Mesothelial cell of epicardium (in vitro differentiated cells): ENCODE data around the gene UQCRC1. TPM values are rescaled to one million over a fixed set of nuclear protein-coding genes. Genes with fewer than 3 reads are reported as not detected.

ENCODE experiments used
- DNase-seq, 2 experiments: peaks; one replicate each; pipeline ENCODE4 v3.0.0; 2021; ENCODE audit warnings: low spot score in 2 of 2; ENCODE audit not compliant: unreplicated experiment in 2 of 2
- H3K27ac Mint-ChIP-seq: 2 replicates; pipeline ENCODE4 v1.8.0; 2021; ENCODE audit warnings: mixed read lengths
- H3K27me3 Mint-ChIP-seq: 2 replicates; pipeline ENCODE4 v1.8.0; 2021; ENCODE audit warnings: low read depth, mixed read lengths
- H3K36me3 Mint-ChIP-seq: 2 replicates; pipeline ENCODE4 v1.8.0; 2021; ENCODE audit warnings: mixed read lengths
- H3K4me1 Mint-ChIP-seq: 2 replicates; pipeline ENCODE4 v1.8.0; 2021; ENCODE audit warnings: mixed read lengths
- H3K4me3 Mint-ChIP-seq: 2 replicates; pipeline ENCODE4 v1.8.0; 2021; ENCODE audit warnings: mild to moderate bottlenecking, moderate library complexity, mixed read lengths
- H3K9me3 Mint-ChIP-seq: 2 replicates; pipeline ENCODE4 v1.8.0; 2021; ENCODE audit warnings: mixed read lengths
- total RNA-seq: library from RNA; stranded (reverse); gene quantifications from 3 replicates; pipeline ENCODE4 v1.2.1, GENCODE V29; 2021
- TF ChIP-seq, protein P1 (sequence below): fragments of 200-600 bp; sonication (generic); IDR thresholded peaks from one replicate; pipeline ENCODE4 v1.5.0; 2021; ENCODE audit warnings: antibody characterized with exemption; ENCODE audit not compliant: unreplicated experiment

UQCRC1 gene
- total RNA-seq, 1 donor from 2014 or later = 171 TPM

DNA sequence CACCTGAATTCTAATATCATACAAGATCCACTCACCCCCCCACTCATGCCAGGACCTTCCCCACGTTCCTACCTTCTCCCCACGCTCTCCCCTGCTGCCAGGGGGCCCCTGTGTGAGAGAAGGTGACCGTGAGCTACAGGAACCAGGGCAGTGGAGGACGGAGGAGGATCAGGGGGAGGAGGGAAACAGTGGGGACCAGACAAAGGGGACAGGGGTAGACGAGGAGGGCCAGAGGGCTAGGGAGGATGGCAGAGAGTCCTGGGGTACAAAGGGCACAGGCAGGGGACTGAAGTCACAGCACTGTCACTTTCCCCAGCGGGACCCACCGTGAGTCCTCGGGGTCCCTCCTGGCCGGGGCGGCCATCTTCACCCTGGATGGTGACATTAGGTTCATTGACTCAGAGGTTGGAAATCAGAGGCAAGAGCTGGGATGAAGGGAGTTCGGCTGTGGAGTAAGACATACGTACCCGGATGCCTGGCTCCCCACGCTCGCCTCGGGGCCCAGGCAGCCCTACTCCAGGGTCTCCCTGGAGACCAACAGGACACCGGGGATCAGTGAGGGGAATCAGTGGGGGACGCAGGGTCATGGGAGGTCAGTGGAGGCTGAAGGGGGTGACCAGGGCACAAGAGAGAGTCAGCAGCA lies 39.5 kb downstream of the UQCRC1 start:
- TF ChIP-seq, protein P1, sequence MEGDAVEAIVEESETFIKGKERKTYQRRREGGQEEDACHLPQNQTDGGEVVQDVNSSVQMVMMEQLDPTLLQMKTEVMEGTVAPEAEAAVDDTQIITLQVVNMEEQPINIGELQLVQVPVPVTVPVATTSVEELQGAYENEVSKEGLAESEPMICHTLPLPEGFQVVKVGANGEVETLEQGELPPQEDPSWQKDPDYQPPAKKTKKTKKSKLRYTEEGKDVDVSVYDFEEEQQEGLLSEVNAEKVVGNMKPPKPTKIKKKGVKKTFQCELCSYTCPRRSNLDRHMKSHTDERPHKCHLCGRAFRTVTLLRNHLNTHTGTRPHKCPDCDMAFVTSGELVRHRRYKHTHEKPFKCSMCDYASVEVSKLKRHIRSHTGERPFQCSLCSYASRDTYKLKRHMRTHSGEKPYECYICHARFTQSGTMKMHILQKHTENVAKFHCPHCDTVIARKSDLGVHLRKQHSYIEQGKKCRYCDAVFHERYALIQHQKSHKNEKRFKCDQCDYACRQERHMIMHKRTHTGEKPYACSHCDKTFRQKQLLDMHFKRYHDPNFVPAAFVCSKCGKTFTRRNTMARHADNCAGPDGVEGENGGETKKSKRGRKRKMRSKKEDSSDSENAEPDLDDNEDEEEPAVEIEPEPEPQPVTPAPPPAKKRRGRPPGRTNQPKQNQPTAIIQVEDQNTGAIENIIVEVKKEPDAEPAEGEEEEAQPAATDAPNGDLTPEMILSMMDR = no peak
- H3K27ac Mint-ChIP-seq = no peak overlapping the region
- H3K27me3 Mint-ChIP-seq = no peaks in the 10 kb centered on the region
- H3K4me1 Mint-ChIP-seq = peaks cover 5% of the 10 kb centered on the region
- no peaks in the 10 kb centered on the region for H3K9me3 Mint-ChIP-seq
- no peaks in the 10 kb centered on the region for H3K36me3 Mint-ChIP-seq
- no peak overlapping the region for H3K4me3 Mint-ChIP-seq
- no peak for DNase-seq

DNA sequence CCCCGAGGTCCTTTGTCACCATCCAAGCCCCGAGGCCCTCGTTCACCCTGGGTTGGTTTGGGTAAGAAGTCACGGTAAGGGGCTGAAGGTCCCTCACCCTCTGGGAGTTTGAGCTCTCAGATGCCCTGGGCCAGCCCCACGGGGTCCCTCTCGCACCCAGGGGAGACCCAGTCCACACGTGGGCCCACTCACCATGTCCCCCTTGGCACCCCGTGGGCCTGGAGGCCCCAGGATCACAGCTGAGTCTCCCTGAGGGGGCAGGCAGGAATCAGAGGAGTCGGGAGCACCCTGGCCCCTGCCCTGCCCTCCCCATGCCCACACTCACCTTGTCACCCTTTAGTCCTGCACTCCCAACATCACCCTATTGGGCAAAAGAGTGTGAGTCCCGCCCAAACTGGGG lies 40.0 kb downstream of the UQCRC1 start:
- Mint-ChIP-seq H3K4me1 (peaks cover 5% of the 10 kb centered on the region), H3K36me3 (no peaks in the 10 kb centered on the region), H3K27ac (no peak overlapping the region), H3K27me3 (no peaks in the 10 kb centered on the region), H3K9me3 (no peaks in the 10 kb centered on the region), H3K4me3 (no peak overlapping the region)
- no peak for DNase-seq
- TF ChIP-seq, protein P1 = no peak

GRCh38 chr3:48568476-48568875 lies 41.0 kb downstream of the UQCRC1 start:
- DNase-seq = no peak
- H3K9me3 Mint-ChIP-seq = no peaks in the 10 kb centered on the region
- H3K36me3 Mint-ChIP-seq = no peaks in the 10 kb centered on the region
- no peak overlapping the region for H3K4me3 Mint-ChIP-seq
- TF ChIP-seq, protein P1 = no peak
- no peaks in the 10 kb centered on the region for H3K27me3 Mint-ChIP-seq
- peaks cover 5% of the 10 kb centered on the region for H3K4me1 Mint-ChIP-seq
- H3K27ac Mint-ChIP-seq = no peak overlapping the region

- Mint-ChIP-seq H3K4me1 (peaks cover 7% of the 10 kb centered on the region), H3K4me3 (no peak overlapping the region), H3K27ac (no peak overlapping the region), H3K36me3 (no peaks in the 10 kb centered on the region), H3K9me3 (no peaks in the 10 kb centered on the region), H3K27me3 (no peaks in the 10 kb centered on the region)
- TF ChIP-seq, protein P1 = no peak
- DNase-seq = no peak
Measured at GRCh38 chr3:48567500-48567899, 41.9 kb downstream of the UQCRC1 start.

DNA sequence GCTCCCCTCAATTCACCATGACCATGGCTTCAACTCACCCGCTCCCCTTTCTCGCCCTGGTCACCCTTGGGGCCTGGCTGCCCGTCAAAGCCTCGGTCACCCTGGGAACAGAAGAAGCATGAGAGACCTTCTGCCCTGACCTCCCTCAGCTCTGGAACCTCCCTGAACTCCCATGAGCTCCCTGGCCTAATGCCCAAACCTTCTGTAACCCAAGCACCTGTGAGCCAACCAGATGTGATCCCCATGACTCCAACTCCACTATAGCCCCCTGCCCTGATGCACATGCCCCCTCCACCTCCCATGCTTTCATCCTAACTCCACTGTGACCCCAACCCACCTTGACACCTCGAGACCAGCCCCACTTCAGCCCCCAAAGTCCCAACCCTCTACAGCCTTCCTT lies 42.4 kb downstream of the UQCRC1 start:
- DNase-seq = no peak
- no peak overlapping the region for H3K4me3 Mint-ChIP-seq
- no peak overlapping the region for H3K27ac Mint-ChIP-seq
- TF ChIP-seq, protein P1 = no peak
- H3K36me3 Mint-ChIP-seq = no peaks in the 10 kb centered on the region
- no peaks in the 10 kb centered on the region for H3K9me3 Mint-ChIP-seq
- H3K4me1 Mint-ChIP-seq = peaks cover 7% of the 10 kb centered on the region
- no peaks in the 10 kb centered on the region for H3K27me3 Mint-ChIP-seq

DNA sequence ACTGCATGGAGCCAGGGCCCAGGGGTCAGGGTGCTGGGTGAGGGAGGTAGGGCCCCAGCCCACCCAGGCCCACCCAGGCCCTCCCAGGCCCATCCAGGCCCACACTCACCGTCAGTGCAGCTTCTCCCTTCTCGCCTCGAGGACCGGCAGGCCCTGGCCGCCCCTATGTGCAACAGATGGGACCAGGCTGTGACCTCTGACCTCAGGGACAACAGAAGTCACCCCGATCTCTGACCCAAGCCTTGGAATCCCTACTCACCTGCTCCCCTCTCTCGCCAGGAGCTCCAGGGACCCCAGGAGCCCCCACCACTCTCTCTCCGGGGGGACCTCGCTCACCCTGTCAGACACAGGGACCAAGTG lies 43.1 kb downstream of the UQCRC1 start:
- H3K9me3 Mint-ChIP-seq = no peaks in the 10 kb centered on the region
- H3K4me3 Mint-ChIP-seq = no peak overlapping the region
- DNase-seq = no peak
- H3K27ac Mint-ChIP-seq = no peak overlapping the region
- no peaks in the 10 kb centered on the region for H3K27me3 Mint-ChIP-seq
- TF ChIP-seq, protein P1 = no peak
- H3K36me3 Mint-ChIP-seq = no peaks in the 10 kb centered on the region
- peaks cover 7% of the 10 kb centered on the region for H3K4me1 Mint-ChIP-seq
